Nephron (organoid): ENCODE measurements around the gene TMEM150B.

Source experiments
- H3K27ac Mint-ChIP-seq, 3 experiments: 2 replicates each; pipeline ENCODE4 v1.8.0; 2020; ENCODE audit warnings: mixed read lengths in 3 of 3, mild to moderate bottlenecking in 2 of 3, moderate library complexity in 1 of 3
- H3K27me3 Mint-ChIP-seq: 2 replicates; pipeline ENCODE4 v1.8.0; 2021; ENCODE audit warnings: low read depth, mild to moderate bottlenecking, moderate library complexity, mixed read lengths
- H3K36me3 Mint-ChIP-seq: 2 replicates; pipeline ENCODE4 v1.8.0; 2020; ENCODE audit warnings: low read depth, mixed read lengths
- H3K4me1 Mint-ChIP-seq: 2 replicates; pipeline ENCODE4 v1.8.0; 2020; ENCODE audit warnings: mixed read lengths
- H3K4me3 Mint-ChIP-seq, 3 experiments: 2 replicates each; pipeline ENCODE4 v1.8.0; 2020; ENCODE audit warnings: mild to moderate bottlenecking in 3 of 3, mixed read lengths in 3 of 3, moderate library complexity in 2 of 3
- H3K9me3 Mint-ChIP-seq: 2 replicates; pipeline ENCODE4 v1.8.0; 2020; ENCODE audit warnings: mixed read lengths
- TF ChIP-seq, protein P1 (sequence below), 3 experiments: fragments of 200-600 bp; sonication (generic); IDR thresholded peaks; one replicate each; pipeline ENCODE4 v1.5.0; 2021; ENCODE audit warnings: antibody characterized with exemption in 3 of 3; ENCODE audit not compliant: unreplicated experiment in 3 of 3

TMEM150B gene

GRCh38 chr19:55306712-55307111, 18.4 kb downstream of the TMEM150B start:
- peaks cover 53% of the 10 kb centered on the region for H3K36me3 Mint-ChIP-seq
- peaks cover 5% of the 10 kb centered on the region for H3K4me1 Mint-ChIP-seq
- TF ChIP-seq, protein P1, sequence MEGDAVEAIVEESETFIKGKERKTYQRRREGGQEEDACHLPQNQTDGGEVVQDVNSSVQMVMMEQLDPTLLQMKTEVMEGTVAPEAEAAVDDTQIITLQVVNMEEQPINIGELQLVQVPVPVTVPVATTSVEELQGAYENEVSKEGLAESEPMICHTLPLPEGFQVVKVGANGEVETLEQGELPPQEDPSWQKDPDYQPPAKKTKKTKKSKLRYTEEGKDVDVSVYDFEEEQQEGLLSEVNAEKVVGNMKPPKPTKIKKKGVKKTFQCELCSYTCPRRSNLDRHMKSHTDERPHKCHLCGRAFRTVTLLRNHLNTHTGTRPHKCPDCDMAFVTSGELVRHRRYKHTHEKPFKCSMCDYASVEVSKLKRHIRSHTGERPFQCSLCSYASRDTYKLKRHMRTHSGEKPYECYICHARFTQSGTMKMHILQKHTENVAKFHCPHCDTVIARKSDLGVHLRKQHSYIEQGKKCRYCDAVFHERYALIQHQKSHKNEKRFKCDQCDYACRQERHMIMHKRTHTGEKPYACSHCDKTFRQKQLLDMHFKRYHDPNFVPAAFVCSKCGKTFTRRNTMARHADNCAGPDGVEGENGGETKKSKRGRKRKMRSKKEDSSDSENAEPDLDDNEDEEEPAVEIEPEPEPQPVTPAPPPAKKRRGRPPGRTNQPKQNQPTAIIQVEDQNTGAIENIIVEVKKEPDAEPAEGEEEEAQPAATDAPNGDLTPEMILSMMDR (IDR thresholded peaks at IDR 0.05; ENCODE audit: unreplicated experiment in 3 of 3), result no peak
- H3K27ac Mint-ChIP-seq, result no peak overlapping the region
- H3K9me3 Mint-ChIP-seq, result no peaks in the 10 kb centered on the region
- H3K4me3 Mint-ChIP-seq, result no peak overlapping the region
- no peaks in the 10 kb centered on the region for H3K27me3 Mint-ChIP-seq

GRCh38 chr19:55305983-55306562, 19.1 kb downstream of the TMEM150B start:
- peaks cover 5% of the 10 kb centered on the region for H3K4me1 Mint-ChIP-seq
- TF ChIP-seq, protein P1 (IDR thresholded peaks at IDR 0.05; ENCODE audit: unreplicated experiment in 3 of 3), result no peak
- H3K4me3 Mint-ChIP-seq, result no peak overlapping the region
- peak overlapping the region in 1 of 3 experiments; percentile 77 for H3K27ac Mint-ChIP-seq
- no peaks in the 10 kb centered on the region for H3K27me3 Mint-ChIP-seq
- H3K36me3 Mint-ChIP-seq, result peaks cover 53% of the 10 kb centered on the region
- H3K9me3 Mint-ChIP-seq, result no peaks in the 10 kb centered on the region

- TF ChIP-seq, protein P1 (IDR thresholded peaks at IDR 0.05; ENCODE audit: unreplicated experiment in 3 of 3), result no peak
- Mint-ChIP-seq H3K4me1 (peaks cover 8% of the 10 kb centered on the region), H3K36me3 (peaks cover 57% of the 10 kb centered on the region), H3K9me3 (no peaks in the 10 kb centered on the region), H3K27me3 (no peaks in the 10 kb centered on the region), H3K27ac (peak overlapping the region in 1 of 3 experiments; percentile 77), H3K4me3 (no peak overlapping the region)
These were observed 19.6 kb downstream of the TMEM150B start for GRCh38 chr19:55305491-55305890.

GRCh38 chr19:55304980-55305379, 20.2 kb downstream of the TMEM150B start:
- TF ChIP-seq, protein P1 (IDR thresholded peaks at IDR 0.05; ENCODE audit: unreplicated experiment in 3 of 3), result no peak
- Mint-ChIP-seq H3K4me1 (peaks cover 8% of the 10 kb centered on the region), H3K27ac (no peak overlapping the region), H3K27me3 (no peaks in the 10 kb centered on the region), H3K36me3 (peaks cover 53% of the 10 kb centered on the region), H3K4me3 (no peak overlapping the region), H3K9me3 (no peaks in the 10 kb centered on the region)

GRCh38 chr19:55304279-55304978, 20.7 kb downstream of the TMEM150B start:
- peaks cover 55% of the 10 kb centered on the region for H3K36me3 Mint-ChIP-seq
- no peak overlapping the region for H3K27ac Mint-ChIP-seq
- H3K9me3 Mint-ChIP-seq, result no peaks in the 10 kb centered on the region
- TF ChIP-seq, protein P1 (IDR thresholded peaks at IDR 0.05; ENCODE audit: unreplicated experiment in 3 of 3), result no peak
- H3K4me1 Mint-ChIP-seq, result peaks cover 8% of the 10 kb centered on the region
- H3K27me3 Mint-ChIP-seq, result no peaks in the 10 kb centered on the region
- H3K4me3 Mint-ChIP-seq, result no peak overlapping the region

DNA sequence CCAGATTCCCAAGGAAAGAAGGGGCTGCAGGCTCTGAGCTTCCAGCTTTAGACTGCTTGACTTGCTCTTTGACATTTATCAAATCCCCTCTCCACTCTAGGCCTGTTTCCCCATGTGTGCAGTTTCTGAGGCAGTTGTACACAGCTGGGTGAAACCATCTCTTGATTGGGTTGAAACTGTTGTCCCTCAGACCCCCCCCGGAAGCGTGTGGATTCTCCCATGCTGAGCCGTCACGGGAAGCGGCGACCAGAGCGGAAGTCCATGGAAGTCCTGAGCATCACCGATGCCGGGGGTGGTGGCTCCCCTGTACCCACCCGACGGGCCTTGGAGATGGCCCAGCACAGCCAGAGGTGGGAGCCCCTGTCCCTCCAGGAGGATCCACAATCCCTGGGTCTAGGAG, 21.7 kb downstream of the TMEM150B start:
- H3K4me3 Mint-ChIP-seq, result no peak overlapping the region
- peaks cover 8% of the 10 kb centered on the region for H3K4me1 Mint-ChIP-seq
- H3K27ac Mint-ChIP-seq, result no peak overlapping the region
- TF ChIP-seq, protein P1 (IDR thresholded peaks at IDR 0.05; ENCODE audit: unreplicated experiment in 3 of 3), result no peak
- peaks cover 52% of the 10 kb centered on the region for H3K36me3 Mint-ChIP-seq
- no peaks in the 10 kb centered on the region for H3K9me3 Mint-ChIP-seq
- H3K27me3 Mint-ChIP-seq, result no peaks in the 10 kb centered on the region
